Epithelial cell of proximal tubule (primary cell): ENCODE results near the gene UFC1. TPM values are rescaled to one million over a fixed set of nuclear protein-coding genes. Genes with fewer than 3 reads are reported as not detected.

ENCODE experiments used
- DNase-seq: peaks from one replicate; pipeline ENCODE4 v3.0.0-alpha.2; 2011; ENCODE audit warnings: low read depth
- H3K4me3 ChIP-seq: 2 replicates; pipeline ENCODE4 v1.5.1; 2011; ENCODE audit warnings: low read depth, mild to moderate bottlenecking, low read length
- total RNA-seq: library from RNA; depleted of rRNA; stranded (reverse); fragments of >200 nt; gene quantifications from 2 replicates; pipeline ENCODE4 v1.2.3, GENCODE V29; 2015
- TF ChIP-seq, protein P1 (sequence below): conservative IDR thresholded peaks from 2 replicates; pipeline ENCODE4 v1.5.1; 2012; ENCODE audit warnings: low read depth, mild to moderate bottlenecking, low read length

The UFC1 gene
- total RNA-seq, 1 donor from 2014 or later, result 117 TPM

DNA sequence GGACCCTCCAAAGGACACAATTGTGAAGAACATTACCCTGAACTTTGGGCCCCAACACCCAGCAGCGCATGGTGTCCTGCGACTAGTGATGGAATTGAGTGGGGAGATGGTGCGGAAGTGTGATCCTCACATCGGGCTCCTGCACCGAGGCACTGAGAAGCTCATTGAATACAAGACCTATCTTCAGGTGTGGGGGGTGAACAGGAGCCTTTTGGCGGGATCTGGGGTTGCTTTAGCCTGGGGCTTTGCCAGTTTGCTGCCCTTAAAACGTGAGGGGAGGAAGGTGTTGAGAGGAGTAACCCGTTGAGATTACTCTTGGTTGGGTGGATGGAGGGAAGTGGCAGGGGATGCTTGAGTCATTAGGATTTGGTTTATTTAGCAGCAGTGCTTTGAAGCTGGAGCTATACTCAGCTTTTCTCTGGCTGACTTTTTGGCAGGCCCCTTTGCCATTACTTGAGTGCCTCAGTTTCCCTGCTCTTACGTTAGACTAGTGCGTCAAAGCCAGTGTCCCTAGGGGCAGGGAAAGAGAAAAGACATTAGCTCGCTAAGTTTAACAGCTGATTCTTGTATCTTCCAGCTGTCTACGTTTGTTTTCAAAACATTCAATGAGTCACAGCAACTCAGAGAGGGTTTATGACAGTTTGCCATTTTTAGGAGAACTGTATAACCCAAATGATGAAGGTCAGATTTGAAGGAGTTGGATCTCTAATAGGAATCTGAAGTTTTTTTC is 52.8 kb downstream of the UFC1 start:
- DNase-seq, result no peak
- no peak overlapping the region for H3K4me3 ChIP-seq
- TF ChIP-seq, protein P1, sequence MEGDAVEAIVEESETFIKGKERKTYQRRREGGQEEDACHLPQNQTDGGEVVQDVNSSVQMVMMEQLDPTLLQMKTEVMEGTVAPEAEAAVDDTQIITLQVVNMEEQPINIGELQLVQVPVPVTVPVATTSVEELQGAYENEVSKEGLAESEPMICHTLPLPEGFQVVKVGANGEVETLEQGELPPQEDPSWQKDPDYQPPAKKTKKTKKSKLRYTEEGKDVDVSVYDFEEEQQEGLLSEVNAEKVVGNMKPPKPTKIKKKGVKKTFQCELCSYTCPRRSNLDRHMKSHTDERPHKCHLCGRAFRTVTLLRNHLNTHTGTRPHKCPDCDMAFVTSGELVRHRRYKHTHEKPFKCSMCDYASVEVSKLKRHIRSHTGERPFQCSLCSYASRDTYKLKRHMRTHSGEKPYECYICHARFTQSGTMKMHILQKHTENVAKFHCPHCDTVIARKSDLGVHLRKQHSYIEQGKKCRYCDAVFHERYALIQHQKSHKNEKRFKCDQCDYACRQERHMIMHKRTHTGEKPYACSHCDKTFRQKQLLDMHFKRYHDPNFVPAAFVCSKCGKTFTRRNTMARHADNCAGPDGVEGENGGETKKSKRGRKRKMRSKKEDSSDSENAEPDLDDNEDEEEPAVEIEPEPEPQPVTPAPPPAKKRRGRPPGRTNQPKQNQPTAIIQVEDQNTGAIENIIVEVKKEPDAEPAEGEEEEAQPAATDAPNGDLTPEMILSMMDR, result no peak

DNA sequence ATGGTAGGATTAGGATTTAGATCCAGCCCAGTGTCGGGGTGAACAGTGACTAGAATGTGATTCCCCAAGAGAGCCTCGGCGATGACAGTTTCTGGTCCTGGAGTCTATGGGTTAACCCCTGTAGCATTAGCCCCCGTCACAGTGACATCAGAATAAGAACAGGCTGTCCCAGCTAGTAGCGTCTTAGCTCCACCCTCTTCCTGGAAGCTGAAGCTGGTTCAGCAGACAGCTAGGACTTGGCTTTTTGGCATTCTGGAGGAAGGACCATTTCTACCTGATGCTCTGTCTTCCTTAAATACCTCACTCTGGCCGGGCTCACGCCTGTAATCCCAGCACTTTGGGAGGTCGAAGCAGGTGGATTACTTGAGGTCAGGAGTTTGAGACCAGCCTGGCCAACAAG is 53.4 kb downstream of the UFC1 start:
- TF ChIP-seq, protein P1, result no peak
- H3K4me3 ChIP-seq, result no peak overlapping the region
- DNase-seq, result no peak

Other genes starting within 250 kb of the UFC1 start
- not detected in 2 replicates for gene ITLN2, start 199.2 kb upstream of the UFC1 start, total RNA-seq
- gene F11R, start 132.8 kb upstream of the UFC1 start, total RNA-seq, result 42.2 and 57.8 TPM in 2 replicates
- gene TSTD1, start 115.0 kb upstream of the UFC1 start, total RNA-seq, result 52.0 and 148 TPM in 2 replicates
- gene USF1, start 108.0 kb upstream of the UFC1 start, total RNA-seq, result 37.9 and 53.7 TPM in 2 replicates
- gene ARHGAP30, start 84.1 kb upstream of the UFC1 start, total RNA-seq, result 0.06 and 0.07 TPM in 2 replicates
- 3.0 and 6.1 TPM in 2 replicates for gene NECTIN4, start 64.4 kb upstream of the UFC1 start, total RNA-seq
- gene KLHDC9, start 55.6 kb upstream of the UFC1 start, total RNA-seq, result 2.6 and 6.5 TPM in 2 replicates
- 102 and 103 TPM in 2 replicates for gene PFDN2, start 35.9 kb upstream of the UFC1 start, total RNA-seq
- 34.2 and 55.9 TPM in 2 replicates for gene NIT1, start 35.9 kb upstream of the UFC1 start, total RNA-seq
- gene DEDD, start 21.3 kb upstream of the UFC1 start, total RNA-seq, result 22.8 and 24.7 TPM in 2 replicates
- 10.2 and 20.6 TPM in 2 replicates for gene USP21, start 5.5 kb downstream of the UFC1 start, total RNA-seq
- 20.3 and 22.0 TPM in 2 replicates for gene PPOX, start 12.4 kb downstream of the UFC1 start, total RNA-seq
- 46.2 and 50.7 TPM in 2 replicates for gene B4GALT3, start 23.5 kb downstream of the UFC1 start, total RNA-seq
- gene ADAMTS4, start 45.1 kb downstream of the UFC1 start, total RNA-seq, result under 0.01 TPM in 1 of 2 replicates, not detected in the other
- 104 and 124 TPM in 2 replicates for gene NDUFS2, start 48.4 kb downstream of the UFC1 start, total RNA-seq
- not detected in 2 replicates for gene FCER1G, start 61.3 kb downstream of the UFC1 start, total RNA-seq
- gene APOA2, start 69.7 kb downstream of the UFC1 start, total RNA-seq, result not detected in 2 replicates
- 6.2 and 12.4 TPM in 2 replicates for gene TOMM40L, start 72.1 kb downstream of the UFC1 start, total RNA-seq
- gene NR1I3, start 84.2 kb downstream of the UFC1 start, total RNA-seq, result not detected in 2 replicates
- 0.35 TPM in 1 of 2 replicates, not detected in the other for gene PCP4L1, start 104.8 kb downstream of the UFC1 start, total RNA-seq
- 0.69 and 1.2 TPM in 2 replicates for gene MPZ, start 156.0 kb downstream of the UFC1 start, total RNA-seq
- 12.7 and 15.8 TPM in 2 replicates for gene SDHC, start 160.4 kb downstream of the UFC1 start, total RNA-seq
- not detected in 2 replicates for gene CFAP126, start 213.9 kb downstream of the UFC1 start, total RNA-seq